Smooth muscle cell (in vitro differentiated cells): Measurements from ENCODE around the gene SHISAL1. TPM values are rescaled to one million over a fixed set of nuclear protein-coding genes. Genes with fewer than 3 reads are reported as not detected.

Experiments used
- DNase-seq: peaks from one replicate; lab custom pipeline; 2025; ENCODE audit not compliant: unreplicated experiment; lab: John Stamatoyannopoulos, UW
- H2AFZ ChIP-seq: fragments of 200-600 bp; sonication (generic); 2 replicates; pipeline ENCODE4 v1.6.0; 2016; ENCODE audit warnings: antibody characterized with exemption, low read depth, mild to moderate bottlenecking
- H3F3A ChIP-seq: fragments of 200-600 bp; sonication (generic); 2 replicates; pipeline ENCODE4 v1.6.0; 2017; ENCODE audit warnings: antibody characterized with exemption, low read depth
- H3K27ac ChIP-seq: fragments of 200-600 bp; sonication (generic); 2 replicates; pipeline ENCODE4 v1.5.1; 2016; ENCODE audit warnings: low read depth, mild to moderate bottlenecking
- H3K27me3 ChIP-seq: fragments of 200-600 bp; sonication (generic); 2 replicates; pipeline ENCODE4 v1.6.1; 2016; ENCODE audit warnings: low read depth, mild to moderate bottlenecking
- H3K36me3 ChIP-seq: fragments of 200-600 bp; sonication (generic); 2 replicates; pipeline ENCODE4 v1.5.1; 2016; ENCODE audit warnings: low read depth
- H3K4me1 ChIP-seq: fragments of 200-600 bp; sonication (generic); 2 replicates; pipeline ENCODE4 v1.5.1; 2016; ENCODE audit warnings: low read depth
- H3K4me2 ChIP-seq: fragments of 200-600 bp; sonication (generic); 2 replicates; pipeline ENCODE4 v1.6.0; 2016; ENCODE audit warnings: mild to moderate bottlenecking
- H3K4me3 ChIP-seq: fragments of 200-600 bp; sonication (generic); 2 replicates; pipeline ENCODE4 v1.5.1; 2016; ENCODE audit warnings: mild to moderate bottlenecking
- H3K79me2 ChIP-seq: fragments of 200-600 bp; sonication (generic); 2 replicates; pipeline ENCODE4 v1.6.0; 2016; ENCODE audit warnings: low read depth, mild to moderate bottlenecking
- H3K9ac ChIP-seq: fragments of 200-600 bp; sonication (generic); 2 replicates; pipeline ENCODE4 v1.6.0; 2016; ENCODE audit warnings: low read depth
- H3K9me3 ChIP-seq: fragments of 200-600 bp; sonication (generic); replicated peaks from 2 replicates; pipeline ENCODE4 v1.5.1; 2016; ENCODE audit warnings: low read depth
- H4K20me1 ChIP-seq: fragments of 200-600 bp; sonication (generic); 2 replicates; pipeline ENCODE4 v1.6.0; 2016; ENCODE audit warnings: low read depth
- WGBS: methylation state at CpG from one replicate; pipeline ENCODE4 v1.1.7; 2016; ENCODE audit warnings: low lambda C conversion rate; 5-methylcytosine and 5-hydroxymethylcytosine counted together
- polyA plus RNA-seq: library from polyadenylated mRNA; unstranded; fragments of >200 nt; fragmentation: Nextera tagmentation; extraction: Ambion mirVana; gene quantifications from 2 replicates; pipeline ENCODE4 v1.2.1, GENCODE V29; 2016
- total RNA-seq: library from RNA; depleted of rRNA; stranded (reverse); fragments of >200 nt; gene quantifications from 2 replicates; pipeline ENCODE4 v1.2.3, GENCODE V29; 2014
- TF ChIP-seq, protein P1 (sequence below): fragments of 200-600 bp; sonication (generic); IDR thresholded peaks from 2 replicates; pipeline ENCODE4 v1.5.1; 2017; ENCODE audit warnings: borderline replicate concordance, mild to moderate bottlenecking, antibody characterized with exemption; ENCODE audit not compliant: insufficient read depth, poor library complexity, severe bottlenecking

SHISAL1 gene
- total and polyA plus RNA-seq, 2 experiments from 2014 or later = 0.78 to 1.9 TPM

- no peaks in the 10 kb centered on the region for H3K9me3 ChIP-seq
- H3K9ac ChIP-seq = no peak overlapping the region
- no peak for DNase-seq
- WGBS = 93% methylated on average over 22 of the region's 26 CpGs
- no peak overlapping the region for H2AFZ ChIP-seq
- H3K4me2 ChIP-seq = no peak overlapping the region
- H3K36me3 ChIP-seq = no peaks in the 10 kb centered on the region
- H3K4me3 ChIP-seq = no peak overlapping the region
- H3K27me3 ChIP-seq = no peaks in the 10 kb centered on the region
- H3F3A ChIP-seq = no peaks in the 10 kb centered on the region
- TF ChIP-seq, protein P1, sequence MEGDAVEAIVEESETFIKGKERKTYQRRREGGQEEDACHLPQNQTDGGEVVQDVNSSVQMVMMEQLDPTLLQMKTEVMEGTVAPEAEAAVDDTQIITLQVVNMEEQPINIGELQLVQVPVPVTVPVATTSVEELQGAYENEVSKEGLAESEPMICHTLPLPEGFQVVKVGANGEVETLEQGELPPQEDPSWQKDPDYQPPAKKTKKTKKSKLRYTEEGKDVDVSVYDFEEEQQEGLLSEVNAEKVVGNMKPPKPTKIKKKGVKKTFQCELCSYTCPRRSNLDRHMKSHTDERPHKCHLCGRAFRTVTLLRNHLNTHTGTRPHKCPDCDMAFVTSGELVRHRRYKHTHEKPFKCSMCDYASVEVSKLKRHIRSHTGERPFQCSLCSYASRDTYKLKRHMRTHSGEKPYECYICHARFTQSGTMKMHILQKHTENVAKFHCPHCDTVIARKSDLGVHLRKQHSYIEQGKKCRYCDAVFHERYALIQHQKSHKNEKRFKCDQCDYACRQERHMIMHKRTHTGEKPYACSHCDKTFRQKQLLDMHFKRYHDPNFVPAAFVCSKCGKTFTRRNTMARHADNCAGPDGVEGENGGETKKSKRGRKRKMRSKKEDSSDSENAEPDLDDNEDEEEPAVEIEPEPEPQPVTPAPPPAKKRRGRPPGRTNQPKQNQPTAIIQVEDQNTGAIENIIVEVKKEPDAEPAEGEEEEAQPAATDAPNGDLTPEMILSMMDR = no peak
- no peaks in the 10 kb centered on the region for H3K79me2 ChIP-seq
- peaks cover 12% of the 10 kb centered on the region for H3K4me1 ChIP-seq
- H3K27ac ChIP-seq = no peak overlapping the region
- no peaks in the 10 kb centered on the region for H4K20me1 ChIP-seq
Measured at GRCh38 chr22:44281768-44282637, 30.7 kb downstream of the SHISAL1 start.

- 93% methylated on average over 9 of the region's 9 CpGs for WGBS
Measured at GRCh38 chr22:44280665-44281188, 32.0 kb downstream of the SHISAL1 start.

GRCh38 chr22:44279069-44279360 is 33.7 kb downstream of the SHISAL1 start:
- TF ChIP-seq, protein P1 = no peak
- Histone ChIP-seq H3K27ac (no peak overlapping the region), H3K79me2 (no peaks in the 10 kb centered on the region), H3K9ac (no peak overlapping the region), H3K4me2 (no peak overlapping the region), H2AFZ (no peak overlapping the region), H3K27me3 (no peaks in the 10 kb centered on the region), H3K4me3 (no peak overlapping the region), H4K20me1 (no peaks in the 10 kb centered on the region), H3K36me3 (no peaks in the 10 kb centered on the region), H3F3A (no peaks in the 10 kb centered on the region), H3K4me1 (peaks cover 19% of the 10 kb centered on the region), H3K9me3 (no peaks in the 10 kb centered on the region)
- WGBS = 95% methylated on average over 9 of the region's 9 CpGs
- no peak for DNase-seq

More at GRCh38 chr22:44280665-44281188, 32.0 kb downstream of the SHISAL1 start:
- Histone ChIP-seq H3F3A (no peaks in the 10 kb centered on the region), H3K27me3 (no peaks in the 10 kb centered on the region), H3K27ac (no peak overlapping the region), H3K79me2 (no peaks in the 10 kb centered on the region), H2AFZ (no peak overlapping the region), H3K4me1 (peaks cover 19% of the 10 kb centered on the region), H3K4me3 (no peak overlapping the region), H3K36me3 (no peaks in the 10 kb centered on the region), H3K9ac (no peak overlapping the region), H3K9me3 (no peaks in the 10 kb centered on the region), H4K20me1 (no peaks in the 10 kb centered on the region), H3K4me2 (no peak overlapping the region)
- TF ChIP-seq, protein P1 = no peak
- no peak for DNase-seq
